Testis (tissue), 2 donors: ENCODE measurements around the gene SYAP1.

Experiments used
- CTCF ChIP-seq, 3 experiments: fragments of 450-650 bp in 2 of 3; fragments of 200-600 bp in 1 of 3; sonication (generic) in 1 of 3; IDR thresholded peaks; one replicate each; pipeline ENCODE4 v1.5.1; 2016 to 2019; ENCODE audit warnings: antibody characterized with exemption in 3 of 3, mild to moderate bottlenecking in 2 of 3, moderate library complexity in 1 of 3
- POLR2A ChIP-seq: fragments of 450-650 bp; IDR thresholded peaks from one replicate; pipeline ENCODE4 v1.6.1; 2017; ENCODE audit warnings: antibody characterized with exemption, mild to moderate bottlenecking, moderate library complexity

- TF ChIP-seq CTCF (IDR thresholded peaks at IDR 0.05) (no peak), POLR2A (no peak)
These were observed 66.1 kb downstream of the SYAP1 start for GRCh38 chrX:16785247-16786138.
